Adrenal gland (tissue), 5 donors: ENCODE data around the gene FAM9A.

Experiments used
- POLR2A ChIP-seq, 2 donors: fragments of 450-650 bp; IDR thresholded peaks; one replicate each; pipeline ENCODE4 v1.6.1; 2017; ENCODE audit warnings: antibody characterized with exemption in 2 of 2, mild to moderate bottlenecking in 2 of 2, moderate library complexity in 1 of 2
- TF ChIP-seq, protein P1 (sequence below), 6 experiments: fragments of 450-650 bp in 4 of 6; fragments of 200-600 bp in 2 of 6; sonication (generic) in 1 of 6; IDR thresholded peaks; 1 replicate in 5 of 6; 2 replicates in 1 of 6; pipeline versions ENCODE4 v1.5.1 to v1.8.0; 2016 to 2021; ENCODE audit warnings: antibody characterized with exemption in 6 of 6, mild to moderate bottlenecking in 2 of 6, moderate library complexity in 1 of 6
- donor health status: DM: no; HTN: no; CAD: no.

DNA sequence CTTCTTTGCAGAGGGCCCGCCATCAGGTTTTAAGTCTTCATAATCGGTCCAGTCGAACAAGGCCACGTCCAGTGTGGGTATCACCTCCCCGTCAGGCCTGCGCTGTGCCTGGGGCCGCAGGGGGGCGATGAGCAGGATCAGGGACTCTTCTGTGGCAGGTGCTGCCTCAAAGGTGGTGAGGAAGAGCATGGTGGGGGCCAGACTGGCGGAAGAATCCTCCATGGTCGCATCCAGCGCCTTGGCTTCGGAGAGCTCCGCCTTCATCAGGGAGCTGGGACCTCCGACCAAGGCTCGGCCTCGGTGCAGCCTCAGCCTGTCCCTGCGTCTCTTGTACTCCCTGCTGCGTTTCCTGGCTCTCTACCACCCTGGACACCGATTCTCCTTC, 17.5 kb downstream of the FAM9A start:
- TF ChIP-seq, protein P1, sequence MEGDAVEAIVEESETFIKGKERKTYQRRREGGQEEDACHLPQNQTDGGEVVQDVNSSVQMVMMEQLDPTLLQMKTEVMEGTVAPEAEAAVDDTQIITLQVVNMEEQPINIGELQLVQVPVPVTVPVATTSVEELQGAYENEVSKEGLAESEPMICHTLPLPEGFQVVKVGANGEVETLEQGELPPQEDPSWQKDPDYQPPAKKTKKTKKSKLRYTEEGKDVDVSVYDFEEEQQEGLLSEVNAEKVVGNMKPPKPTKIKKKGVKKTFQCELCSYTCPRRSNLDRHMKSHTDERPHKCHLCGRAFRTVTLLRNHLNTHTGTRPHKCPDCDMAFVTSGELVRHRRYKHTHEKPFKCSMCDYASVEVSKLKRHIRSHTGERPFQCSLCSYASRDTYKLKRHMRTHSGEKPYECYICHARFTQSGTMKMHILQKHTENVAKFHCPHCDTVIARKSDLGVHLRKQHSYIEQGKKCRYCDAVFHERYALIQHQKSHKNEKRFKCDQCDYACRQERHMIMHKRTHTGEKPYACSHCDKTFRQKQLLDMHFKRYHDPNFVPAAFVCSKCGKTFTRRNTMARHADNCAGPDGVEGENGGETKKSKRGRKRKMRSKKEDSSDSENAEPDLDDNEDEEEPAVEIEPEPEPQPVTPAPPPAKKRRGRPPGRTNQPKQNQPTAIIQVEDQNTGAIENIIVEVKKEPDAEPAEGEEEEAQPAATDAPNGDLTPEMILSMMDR (IDR thresholded peaks at IDR 0.05), result no peak
- TF ChIP-seq POLR2A (IDR thresholded peaks at IDR 0.05), result no peak
